ENCODE results near the gene RING1.

RING1 gene

DNA sequence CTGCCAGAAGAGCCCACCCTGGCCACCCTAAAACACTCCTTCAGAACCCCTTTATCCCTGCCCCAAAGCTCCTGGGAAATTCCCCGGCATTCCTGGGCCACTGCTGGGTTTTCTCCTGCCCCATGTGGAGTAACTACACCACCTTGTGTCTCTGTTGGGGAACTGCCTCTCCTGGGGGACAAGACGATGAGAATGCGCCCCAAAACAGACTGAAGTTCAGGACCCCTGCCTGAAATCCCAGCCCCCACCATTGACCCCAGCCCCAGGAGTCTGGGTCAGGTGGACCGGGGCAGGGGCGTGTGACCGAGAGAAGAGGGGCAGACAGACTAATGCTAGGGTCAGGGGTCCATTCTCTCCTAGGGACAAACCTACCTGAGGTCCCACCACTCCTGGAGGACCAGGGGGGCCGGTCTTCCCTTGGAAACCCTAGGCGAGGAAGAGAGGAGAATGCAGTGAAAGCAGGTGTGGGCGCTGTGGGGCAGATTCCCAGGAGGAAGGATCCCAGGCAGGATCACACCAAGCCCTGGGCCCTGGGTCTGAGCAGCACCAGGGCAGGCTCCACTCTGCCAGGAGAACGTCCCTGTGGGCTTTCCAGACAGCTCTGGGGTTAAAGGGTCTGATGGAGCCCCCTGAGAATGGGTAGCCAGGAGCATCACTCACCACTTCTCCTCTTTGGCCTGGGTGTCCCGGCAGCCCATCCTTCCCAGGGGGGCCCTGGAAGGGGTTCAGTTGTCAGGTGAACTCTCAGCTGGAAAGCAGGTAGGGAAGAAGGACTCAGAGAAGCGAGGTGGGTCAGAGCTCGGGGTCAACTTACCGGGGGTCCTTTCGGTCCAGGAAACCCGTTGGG, 35.4 kb upstream of the RING1 start:
- DNase-seq = no peak

DNA sequence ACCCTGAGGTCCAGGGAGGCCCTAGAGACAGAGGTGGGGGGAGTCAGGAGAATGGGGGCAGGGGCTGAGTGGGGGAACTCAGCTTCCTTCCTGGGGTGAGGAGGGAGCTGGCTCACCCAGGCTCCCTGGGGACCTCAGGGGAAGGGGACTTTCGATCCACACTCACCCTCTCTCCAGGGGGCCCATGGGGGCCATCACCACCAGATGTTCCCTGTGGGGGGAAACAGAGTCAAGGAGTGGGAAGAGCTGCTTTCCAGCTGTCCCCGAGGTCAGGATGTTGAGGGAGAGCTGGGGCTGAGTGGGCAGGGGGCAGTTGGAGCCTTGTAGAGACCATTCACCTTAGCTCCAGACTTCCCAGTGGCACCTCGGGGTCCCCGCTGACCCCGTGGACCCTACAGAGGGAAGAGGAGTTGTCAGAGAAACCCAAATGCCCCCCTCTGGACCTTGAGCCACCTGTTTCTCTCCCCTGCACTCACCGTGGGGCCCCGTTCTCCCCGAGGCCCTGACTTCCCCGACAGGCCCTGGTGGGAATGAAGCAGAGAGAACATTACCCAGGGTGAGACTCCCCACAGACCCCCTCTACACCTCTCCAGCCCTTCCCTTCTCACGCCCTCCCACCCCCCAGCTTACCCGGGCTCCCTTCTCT, 34.6 kb upstream of the RING1 start:
- no peak for DNase-seq

DNA sequence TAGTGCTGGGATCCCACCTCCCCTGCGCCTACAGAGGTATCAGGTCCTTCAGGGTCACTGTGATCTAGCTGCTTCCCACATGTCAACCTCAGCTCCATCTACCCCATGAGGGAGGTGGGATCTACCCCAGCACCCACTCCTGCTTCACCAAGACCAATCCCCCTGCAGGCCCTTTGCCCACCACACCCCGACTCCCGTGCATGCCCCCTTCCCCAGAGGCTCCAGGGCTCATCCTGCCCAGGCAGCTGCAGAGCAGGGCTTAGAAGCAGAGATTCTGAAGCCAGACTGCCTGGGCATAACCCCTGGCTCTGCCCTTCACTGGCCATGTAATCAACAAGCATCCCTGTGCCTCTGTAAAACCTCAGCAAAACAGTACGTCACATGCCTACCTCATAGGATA, 33.5 kb upstream of the RING1 start:
- DNase-seq = no peak

DNA sequence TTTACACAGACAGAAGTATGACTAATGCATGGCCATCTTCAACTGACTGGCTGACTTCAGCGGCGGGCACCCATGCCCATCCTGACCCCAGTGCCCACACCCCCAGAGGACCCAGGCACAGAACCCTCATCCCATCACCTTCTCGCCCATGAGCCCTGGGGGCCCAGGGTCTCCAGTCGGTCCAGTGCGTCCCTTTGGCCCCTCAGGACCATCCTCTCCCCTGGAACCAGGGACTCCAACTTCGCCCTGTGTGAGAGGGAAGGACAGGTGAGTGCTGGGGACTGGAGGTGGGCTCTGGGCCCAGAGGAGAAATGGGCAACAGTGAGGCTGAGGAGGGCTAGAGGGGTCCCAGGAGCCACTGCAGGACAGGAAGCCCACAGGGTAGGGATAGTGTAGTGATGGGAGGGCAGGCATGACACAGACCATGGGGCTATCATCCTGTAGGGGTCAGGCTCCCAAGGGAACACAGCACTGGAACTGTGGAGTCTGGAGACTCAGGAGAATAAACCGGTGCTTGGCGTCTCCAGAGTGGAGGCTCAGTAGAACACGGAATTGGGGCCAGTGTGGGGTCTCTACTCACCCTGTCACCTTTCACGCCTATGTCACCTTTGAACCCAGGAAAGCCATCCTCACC, 32.7 kb upstream of the RING1 start:
- DNase-seq = no peak

DNA sequence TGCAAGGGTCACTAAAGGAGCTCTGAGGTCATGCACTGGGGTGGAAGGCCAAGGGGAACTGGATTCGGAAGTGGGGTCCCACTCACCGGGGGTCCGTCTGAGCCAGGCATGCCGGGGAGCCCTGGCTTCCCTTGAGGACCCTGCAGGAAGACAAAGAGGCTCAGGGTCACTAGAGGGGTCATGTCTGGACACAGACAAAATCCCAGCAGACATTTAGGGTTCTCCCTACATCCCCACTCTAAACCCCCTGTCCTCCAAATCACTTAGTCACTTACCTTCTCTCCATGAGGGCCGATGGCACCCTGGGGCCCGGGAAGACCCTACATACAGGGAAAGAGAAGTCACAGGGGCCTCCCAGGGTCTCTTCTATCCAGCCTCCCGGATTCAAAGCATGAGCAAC, 31.4 kb upstream of the RING1 start:
- DNase-seq = no peak

DNA sequence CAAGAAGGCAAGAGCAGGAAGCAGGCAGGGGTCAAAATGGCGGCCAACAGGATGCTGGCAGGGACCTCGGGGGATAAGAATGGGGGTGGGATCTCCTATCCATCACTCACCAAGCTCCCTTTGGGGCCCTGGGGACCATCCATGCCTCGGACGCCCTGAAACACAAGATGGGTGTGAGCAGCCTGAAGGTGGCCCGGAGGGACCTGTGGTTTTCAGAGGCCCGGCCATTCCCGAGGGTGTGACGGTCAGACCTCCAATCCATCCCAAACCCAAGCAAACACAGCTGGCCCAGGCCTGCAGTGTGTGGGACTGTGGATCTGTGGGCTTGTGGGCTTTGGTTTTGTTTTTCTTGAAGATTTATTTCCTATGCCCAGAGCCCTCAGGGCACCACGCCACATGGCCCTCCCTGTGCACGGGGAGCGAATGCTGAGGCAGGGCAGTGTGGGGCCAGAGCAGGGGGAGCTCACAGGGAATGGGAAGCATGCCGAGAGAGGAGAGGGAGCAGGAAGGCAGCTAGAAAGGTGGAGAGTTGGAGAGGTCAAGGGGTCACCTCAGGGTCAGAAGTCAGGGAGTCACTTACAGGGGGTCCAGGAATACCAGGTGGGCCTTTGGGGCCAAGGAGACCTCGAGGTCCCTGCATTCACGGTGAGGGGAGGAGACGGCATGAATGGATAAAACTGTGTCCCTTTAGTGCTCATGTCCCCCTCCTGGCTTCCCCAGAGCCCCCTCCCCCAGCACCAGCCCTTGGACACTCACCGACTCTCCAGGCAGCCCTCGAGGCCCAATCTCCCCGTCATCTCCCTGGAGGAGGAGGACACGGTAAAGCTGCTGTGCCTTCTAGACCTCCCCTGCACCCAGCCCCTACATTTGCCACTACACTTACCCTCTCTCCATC, 30.5 kb upstream of the RING1 start:
- DNase-seq = no peak

DNA sequence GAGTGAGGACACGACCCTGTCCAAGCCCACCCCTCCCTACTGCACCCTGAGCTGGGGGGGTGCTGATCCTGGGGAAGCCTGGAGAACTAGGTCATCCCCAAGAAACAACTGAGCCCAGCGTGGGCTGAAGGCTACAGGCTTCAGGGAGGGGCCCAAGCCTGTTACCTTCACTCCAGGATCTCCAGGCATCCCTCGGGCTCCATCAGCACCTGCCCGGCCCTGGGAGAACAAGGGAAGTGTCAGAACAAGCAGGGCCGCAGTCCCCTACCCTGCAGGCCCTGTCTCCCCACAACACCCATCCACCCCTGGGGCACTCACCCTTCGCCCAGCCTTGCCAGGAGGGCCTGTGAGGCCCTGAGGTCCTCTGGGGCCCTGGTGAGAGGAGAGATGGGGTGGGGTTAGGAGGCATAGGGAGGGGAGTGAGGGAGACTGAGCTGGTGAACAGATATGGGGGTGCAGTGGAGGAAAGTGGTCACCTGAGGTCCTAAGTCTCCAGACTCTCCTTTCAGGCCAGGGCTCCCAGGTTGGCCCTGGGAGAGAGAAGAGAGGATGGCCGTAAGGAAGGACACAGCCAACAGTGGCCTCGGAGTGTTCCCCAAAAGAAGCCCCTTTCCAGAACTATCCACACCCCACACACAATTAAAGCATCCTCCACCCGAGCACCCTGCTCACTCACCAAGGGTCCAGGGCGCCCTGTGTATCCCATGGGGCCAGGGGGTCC, 29.4 kb upstream of the RING1 start:
- no peak for DNase-seq

DNA sequence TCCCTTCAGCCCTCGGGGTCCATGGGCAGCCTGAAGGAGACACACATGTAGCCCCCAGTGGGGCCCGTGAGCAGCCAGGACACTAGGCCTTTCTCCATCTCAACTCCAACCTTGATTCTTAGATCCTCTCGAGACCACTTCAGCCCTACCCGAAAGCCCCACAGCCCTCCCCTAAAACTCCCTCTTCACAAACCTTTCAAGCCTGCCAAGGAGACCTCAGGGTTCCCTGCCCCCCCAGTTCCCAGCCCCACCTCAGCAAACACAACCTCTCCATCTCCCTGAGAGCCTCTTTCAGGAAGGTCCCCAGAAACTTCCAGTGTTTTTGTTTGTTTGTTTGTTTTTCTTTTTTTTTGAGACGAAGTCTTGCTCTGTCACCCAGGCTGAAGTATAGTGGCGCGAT, 27.2 kb upstream of the RING1 start:
- no peak for DNase-seq

DNA sequence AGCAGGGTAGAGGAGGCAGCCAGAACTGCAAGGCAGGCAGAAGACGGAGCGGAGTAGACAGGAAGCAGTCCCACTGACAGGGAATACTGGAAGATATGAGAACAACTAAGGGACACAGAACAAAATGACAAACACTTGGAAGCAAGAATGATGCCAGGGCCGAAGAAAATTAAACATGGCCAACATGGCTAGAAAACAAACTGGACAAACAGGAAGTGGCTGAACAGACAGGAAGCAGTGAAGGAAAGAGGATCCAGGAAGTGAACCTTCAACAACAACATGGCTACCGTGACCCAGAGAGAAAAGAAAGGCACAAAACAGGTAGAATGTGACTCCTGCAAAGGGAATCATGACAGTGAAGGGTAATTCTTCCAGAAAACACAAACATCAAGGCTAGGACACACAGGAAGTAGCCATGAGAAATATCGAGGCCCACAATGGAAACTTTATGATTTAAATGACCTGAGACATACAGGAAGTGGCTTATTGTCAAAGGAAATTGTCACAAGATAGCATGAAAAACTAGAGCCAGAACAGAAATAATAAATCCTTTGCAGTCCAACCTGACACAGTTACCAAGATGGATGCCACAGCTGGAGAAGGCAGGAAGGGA, 25.1 kb upstream of the RING1 start:
- peak in 1 of 5 experiments; percentile 77 for DNase-seq

DNA sequence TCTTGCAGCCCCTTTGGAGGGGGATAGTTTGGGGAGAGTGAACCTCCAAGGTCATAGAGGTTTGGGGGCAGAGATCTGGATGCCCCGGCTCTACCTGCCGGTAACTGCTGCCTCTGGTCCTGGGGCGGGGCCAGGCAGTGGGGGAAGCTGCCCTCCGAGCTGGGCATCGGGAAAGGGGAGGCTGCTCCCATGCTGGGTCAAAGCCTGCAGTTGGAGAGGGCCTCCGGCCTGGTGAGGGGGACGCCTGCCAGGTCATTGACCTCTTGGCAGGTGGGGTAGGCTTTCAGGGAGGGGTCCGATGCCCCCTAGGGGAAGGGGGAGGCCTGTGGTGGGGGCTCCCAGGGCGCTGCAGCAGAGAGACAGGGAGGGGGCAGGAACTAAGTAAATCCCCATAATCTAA, 23.1 kb upstream of the RING1 start:
- DNase-seq = no peak

DNA sequence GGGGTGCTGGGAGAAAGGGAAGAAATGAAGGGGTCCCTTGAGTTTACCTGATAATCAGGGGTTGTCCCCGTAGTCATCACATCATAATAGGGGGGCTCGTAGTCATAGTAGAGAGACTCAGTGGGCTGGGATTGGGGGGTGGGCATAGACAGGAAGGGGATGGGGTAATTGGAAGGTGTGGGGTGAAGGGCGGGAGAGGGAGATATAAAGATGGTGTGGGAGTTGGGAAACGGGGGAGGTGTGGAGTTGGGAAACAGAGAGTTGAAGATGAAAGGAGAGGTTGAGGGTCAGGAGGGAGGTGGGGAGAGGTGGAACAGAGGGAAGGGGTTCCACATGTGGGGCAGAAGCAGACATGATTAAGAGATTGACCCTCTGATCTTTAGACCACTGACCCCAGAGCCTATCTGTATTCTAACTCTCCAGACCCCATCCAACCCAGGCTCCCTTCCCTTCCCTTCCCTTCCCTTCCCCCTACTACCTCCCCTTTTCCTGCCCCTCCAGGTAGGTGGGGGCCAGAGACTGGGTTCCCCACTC, 22.6 kb upstream of the RING1 start:
- no peak for DNase-seq

DNA sequence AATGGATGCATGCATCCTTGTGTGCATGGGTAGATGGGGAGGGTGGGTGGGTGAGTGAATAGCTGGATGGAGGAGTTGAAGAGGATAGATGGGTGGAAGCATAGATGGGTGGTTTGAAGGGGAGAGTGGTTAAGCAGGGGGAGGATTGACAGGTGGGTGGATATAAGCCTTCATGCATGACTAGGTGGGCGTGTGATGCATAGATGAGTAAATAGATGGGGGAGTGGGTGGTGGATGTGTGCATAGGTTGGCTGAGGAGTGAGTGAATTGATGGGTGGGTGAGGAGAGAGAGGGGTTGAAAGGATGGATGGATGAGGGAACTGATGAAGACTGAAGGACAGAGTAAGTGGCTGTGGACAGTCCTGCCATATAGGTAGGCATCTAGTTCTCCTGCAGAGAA, 20.5 kb upstream of the RING1 start:
- no peak for DNase-seq

DNA sequence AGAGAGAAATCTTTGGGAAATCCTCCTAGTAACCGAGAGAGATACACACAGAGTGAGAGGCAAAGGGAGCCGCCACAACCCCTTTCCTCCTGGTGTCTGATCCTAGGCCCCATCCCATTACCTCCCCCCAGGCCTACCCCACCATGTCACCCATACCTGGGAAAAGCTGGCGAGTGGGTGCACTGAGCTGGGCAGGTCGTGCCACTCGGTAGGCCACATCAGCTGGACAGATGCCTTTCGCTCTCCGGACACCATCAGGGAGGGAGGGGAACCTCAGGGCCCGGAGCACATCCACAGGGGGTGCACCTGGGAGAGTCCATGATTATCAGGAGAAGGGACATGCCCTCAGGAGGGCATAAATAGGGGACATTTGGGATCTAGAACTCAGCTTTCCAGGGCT, 19.1 kb upstream of the RING1 start:
- DNase-seq = no peak

DNA sequence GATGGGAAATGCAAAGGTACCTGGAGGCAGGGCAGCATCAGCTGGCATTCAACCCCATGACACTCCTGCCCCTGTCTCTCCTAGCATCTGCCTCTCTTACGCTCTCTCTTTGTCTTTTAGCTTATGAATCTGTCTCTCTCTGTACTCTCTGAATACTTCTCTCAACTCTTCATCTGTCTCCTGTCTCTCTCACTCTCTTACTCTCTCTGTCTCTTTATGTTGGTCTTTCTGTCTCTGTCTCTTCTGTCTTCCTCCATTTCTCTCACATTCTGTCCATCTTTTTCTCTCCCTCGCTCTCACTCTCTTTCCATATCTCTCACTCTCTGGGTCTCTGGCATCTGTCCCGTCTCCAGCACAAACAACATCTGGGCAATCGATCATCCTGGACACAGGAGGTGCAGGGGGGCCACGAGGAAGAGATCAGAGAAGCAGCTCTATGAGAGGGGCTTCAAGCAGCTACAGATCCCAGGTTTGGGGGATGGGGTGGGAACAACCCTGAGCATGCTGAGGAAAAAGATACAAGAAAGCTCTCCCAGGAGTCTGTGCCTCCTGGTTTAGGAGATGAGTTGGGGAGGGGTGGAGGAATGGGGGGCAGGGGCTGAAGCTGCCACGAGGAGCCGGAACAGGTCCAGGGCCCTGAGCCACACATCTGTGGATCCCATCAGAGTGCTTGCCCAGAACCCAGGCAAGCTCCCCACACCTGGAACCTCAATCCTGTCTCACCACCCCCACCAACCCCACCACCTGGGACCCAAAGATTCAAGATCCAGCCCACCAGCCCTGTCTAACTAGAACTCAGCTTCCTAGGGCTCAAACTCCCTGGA, 18.5 kb upstream of the RING1 start:
- no peak for DNase-seq

DNA sequence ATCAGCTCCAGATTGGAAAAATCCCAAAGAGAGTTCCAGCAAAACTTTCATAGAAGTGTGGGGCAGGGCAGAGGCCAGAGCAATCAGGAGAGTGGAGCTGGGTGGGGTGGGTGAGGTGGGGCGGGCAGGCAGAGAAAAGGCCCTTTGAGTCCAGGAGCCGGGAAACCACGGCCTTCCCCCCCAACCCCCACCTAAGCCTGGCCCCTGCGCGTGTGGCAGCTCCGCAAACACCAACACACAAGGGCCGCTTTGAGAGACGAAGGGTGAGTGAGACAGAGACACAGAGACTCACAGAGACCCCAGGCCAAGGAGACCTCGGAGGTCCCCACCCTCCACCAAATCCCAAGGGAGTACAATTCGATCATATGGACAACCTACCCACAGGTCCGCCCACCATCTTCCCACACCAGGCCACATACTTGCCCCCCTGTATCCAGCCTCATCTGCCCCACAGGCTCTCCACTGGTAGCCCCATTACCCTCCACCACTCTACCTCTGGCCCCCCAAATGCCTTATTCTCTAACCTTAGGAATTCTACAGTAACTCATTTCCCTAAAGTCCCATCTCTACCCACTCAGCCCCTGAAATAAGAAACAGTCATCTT, 17.7 kb upstream of the RING1 start:
- DNase-seq = no peak

DNA sequence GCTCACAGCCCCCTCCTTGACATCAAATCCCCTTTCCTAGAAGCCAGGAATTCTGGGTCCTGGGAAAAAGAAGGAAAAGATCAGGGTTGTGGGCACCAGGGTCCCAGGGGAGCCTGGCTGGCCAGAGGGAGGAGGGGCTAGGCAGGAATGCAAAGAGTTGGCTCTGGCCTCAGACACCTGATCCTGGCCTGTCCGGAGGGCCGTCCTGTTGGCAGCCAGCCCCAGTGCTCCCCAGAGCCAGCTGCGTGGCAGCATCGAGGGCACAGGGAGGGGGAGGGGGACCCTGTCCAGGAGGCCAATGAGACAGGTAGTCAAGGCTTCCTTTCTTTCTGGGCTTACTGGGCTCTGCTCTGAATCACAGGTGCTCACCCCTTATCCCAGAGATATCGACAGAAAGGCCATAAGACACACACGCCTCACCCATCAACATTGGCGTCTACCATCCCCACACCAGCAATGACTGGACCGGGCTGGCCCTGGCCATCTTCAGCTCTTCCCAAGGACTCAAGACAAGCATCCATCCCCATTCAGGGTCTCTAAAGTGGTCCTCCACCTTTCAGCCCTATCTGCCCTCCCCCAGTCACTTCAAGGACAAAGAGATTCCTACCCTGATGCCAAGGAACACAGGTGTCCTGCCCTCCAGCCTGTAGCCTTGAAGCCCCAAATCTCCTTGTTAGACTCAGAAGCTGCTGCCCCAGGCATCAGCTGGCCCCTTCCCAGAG, 16.8 kb upstream of the RING1 start:
- no peak for DNase-seq

DNA sequence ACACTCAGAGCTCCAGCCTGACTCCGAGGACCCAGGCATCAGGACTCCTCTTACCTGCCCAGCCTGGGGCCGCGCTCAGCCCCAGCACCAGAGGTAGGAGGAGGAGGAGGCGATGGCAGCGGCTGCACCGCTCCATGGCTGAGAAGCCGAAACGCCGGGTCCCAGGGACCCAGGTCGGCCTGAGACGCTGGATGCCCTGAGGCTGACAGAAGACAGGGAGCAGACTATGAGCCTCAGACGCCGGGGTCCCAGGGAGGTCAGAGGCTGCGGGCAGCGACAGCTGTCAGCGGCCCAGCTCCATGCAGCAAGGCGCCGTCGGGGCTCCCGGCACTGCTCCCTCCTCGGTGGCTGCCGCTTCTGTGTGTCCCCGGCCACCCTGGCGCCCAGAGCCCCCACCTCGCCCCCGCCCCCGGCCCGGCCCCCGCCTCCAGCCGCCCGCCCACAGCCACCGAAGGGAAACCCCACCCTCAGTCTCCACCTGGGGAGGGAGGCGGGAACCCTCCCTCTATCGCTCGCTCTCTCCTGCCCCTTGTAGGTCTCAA, 16.1 kb upstream of the RING1 start, which contains the start of gene COL11A2:
Gene COL11A2, minus strand, starts transcription at position 363 of the 542 bp plus-strand sequence. Its CDS starts 227 bp downstream, at position 136.
- peak in 1 of 5 experiments; percentile 24 for DNase-seq

DNA sequence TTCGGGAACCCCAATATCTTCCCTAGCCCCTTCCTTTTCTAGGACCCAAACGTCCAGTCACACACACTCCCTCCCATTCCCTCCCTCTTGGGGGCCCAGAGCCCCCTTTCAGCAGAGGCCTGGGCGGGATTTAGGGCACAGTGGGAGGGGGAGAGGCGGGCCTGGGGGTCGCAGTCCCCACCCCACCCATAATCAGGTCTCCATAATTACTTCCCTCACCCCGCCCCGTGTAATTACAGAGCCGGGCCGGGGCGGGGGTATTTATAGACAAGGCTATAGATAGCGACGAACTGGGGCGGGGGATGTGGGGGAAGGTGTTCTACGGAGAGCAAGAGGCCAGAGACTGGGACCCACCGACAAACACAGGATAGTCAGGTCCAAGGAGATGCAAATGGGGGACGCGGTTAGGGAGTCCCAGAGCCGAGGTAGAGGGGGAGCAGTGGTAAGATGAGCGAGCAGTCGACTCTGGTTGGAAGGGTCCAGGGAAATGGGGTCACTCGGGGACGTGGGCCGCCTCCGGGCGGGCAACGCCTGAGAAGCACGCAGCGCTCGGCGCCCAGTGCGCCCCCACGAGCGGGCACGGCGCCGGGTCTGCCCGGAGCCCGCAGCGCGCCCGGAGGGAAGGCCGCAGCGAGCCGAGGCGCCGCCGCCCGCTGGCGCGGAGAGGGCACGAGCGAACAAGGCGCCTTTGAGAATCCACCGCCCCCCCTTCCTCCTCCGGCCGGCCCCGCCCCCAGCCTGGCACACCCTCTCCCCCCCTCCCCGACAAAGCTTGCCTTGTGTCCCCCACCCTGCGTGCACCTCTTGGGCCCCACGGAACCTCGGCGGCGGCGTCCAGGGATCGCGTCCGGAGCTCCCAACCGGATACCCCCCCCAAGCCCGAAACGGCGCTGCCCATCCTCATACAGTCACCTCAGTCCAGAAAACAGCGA, 15.4 kb upstream of the RING1 start:
- DNase-seq = peak in 2 of 5 experiments; percentile 22 to 34

Measured in T-helper 2 cell (primary cell).